Fibroblast of skin of left quadriceps (primary cell): Measurements from ENCODE around the gene FOLR1.
"Not testable (repeated sequence)": the region's sequence is repeated elsewhere in the genome, so short reads cannot be mapped to it uniquely, and the experiment has no call there.

ENCODE experiments used
- DNase-seq, 2 experiments: peaks; one replicate each; pipeline ENCODE4 v3.0.0-alpha.2; 2013; ENCODE audit warnings: low read depth in 2 of 2

FOLR1 gene

GRCh38 chr11:72181553-72181958, 10.4 kb upstream of the FOLR1 start:
- not testable (repeated sequence) for DNase-seq

GRCh38 chr11:72188267-72188666, 3.7 kb upstream of the FOLR1 start:
- DNase-seq: no peak

DNA sequence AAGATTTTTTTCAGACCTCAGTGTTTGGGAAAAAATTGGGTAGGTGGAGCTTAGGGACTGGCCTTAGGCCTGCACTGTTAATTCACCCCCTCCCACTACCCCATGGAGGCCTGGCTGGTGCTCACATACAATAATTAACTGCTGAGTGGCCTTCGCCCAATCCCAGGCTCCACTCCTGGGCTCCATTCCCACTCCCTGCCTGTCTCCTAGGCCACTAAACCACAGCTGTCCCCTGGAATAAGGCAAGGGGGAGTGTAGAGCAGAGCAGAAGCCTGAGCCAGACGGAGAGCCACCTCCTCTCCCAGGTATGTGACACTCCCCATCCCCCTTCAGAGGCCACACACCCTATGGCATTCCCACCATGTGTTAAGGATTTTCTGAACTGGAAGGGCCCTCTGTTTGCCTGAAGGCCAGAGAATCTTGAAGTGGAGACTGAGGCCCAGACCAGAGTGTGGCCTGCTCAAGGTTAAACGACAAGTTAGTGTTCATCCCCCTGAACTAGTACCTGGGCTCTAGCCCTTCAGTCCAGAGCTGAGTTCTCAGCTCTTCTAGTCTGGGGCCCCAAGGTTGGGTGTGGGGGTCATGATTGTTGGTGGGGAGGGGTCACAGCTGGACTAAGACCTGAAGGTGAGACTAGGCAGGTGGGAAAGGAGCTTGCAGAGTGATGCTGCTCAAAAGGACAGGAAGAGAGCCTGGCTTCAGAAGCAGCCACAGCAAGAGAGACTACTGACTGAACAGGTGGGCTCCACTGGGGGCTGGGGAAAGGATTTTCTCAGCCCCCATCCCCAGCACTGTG, 2.3 kb upstream of the FOLR1 start:
- DNase-seq: no peak

DNA sequence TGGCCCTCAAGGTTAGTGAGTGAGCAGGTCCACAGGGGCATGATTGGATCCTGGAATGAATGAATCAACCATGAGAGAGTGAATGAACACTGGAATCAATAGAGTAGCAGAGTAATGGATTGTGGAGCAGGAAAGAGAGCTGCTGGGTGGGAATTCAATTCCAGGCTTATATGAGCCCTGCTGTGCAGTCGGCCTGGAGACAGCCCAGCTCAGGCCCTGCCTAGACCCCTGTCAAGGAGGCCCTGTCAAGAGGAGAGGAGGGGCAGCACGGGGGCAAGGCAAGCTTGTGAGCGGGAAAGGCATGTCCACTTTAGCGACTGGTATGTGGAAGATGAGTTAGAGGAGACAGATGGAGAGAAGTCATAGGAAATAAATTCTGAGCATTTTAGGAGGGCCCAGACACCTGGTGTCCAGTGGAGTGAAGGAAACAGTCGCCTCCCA, 1.3 kb upstream of the FOLR1 start:
- no peak for DNase-seq

- DNase-seq: no peak
Observed at GRCh38 chr11:72195518-72196270, 3.8 kb downstream of the FOLR1 start.

- not testable (repeated sequence) for DNase-seq
Observed at GRCh38 chr11:72201445-72201844, 9.5 kb downstream of the FOLR1 start.

GRCh38 chr11:72202571-72202970, 10.6 kb downstream of the FOLR1 start:
- no peak for DNase-seq

GRCh38 chr11:72203163-72203562, 11.2 kb downstream of the FOLR1 start:
- no peak for DNase-seq

- no peak for DNase-seq
Observed at GRCh38 chr11:72204886-72205285, 12.9 kb downstream of the FOLR1 start.

DNA sequence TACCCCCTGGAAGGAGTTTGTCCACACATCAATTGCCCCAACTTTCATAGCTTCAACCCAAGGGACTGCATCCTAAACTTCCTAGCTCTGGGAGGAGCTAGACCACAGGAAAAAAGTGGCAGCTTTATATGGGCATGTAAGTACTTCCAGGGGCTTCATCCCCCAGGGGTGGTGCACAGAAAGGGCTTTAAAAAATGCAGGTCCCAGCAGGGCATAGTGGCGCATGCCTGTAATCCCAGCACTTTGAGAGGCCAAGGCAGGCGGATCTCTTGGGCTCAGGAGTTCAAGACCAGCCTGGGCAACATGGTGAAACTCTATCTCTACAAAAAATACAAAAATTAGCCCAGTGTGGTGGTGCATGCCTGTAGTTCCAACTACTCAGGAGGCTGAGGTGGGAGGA, 14.9 kb downstream of the FOLR1 start:
- DNase-seq: not testable (repeated sequence)

DNA sequence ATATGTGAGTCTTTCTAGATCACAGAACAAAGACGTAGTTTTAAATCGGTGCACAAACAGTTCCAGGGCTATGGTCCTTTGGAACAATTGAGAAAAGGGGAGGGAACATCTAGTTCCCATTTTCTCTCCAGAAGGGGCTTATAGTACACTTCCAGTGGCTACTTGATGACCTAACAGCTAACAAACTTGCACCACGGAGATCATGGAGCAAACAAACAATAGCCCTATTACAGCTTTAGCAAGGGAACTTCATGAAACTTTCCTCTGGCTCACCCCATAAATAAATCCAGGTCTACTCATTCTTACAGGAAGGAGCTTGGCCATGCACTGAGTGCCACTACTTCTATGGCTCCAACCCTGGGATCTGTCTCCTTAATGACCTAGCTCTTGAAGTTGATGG, 16.3 kb downstream of the FOLR1 start:
- no peak for DNase-seq

DNA sequence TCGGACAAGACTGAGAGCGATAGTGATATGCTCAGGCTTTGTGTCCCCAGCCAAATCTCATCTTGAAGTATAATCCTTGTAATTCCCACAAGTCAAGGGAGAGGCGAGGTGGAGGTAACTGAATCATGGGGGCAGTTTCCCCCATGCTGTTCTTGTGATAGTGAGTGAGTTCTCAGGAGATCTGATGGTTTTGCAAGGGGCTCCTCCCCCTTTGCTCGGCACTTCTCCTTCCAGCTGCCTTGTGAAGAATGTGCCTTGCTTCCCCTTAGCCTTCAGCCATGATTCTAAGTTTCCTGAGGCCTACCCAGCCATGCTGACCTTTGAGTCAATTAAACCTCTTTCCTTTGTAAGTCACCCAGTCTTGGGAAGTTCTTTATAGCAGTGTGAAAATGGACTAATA, 17.2 kb downstream of the FOLR1 start:
- DNase-seq: no peak

GRCh38 chr11:72216638-72217037, 24.7 kb downstream of the FOLR1 start, which contains the start of gene FOLR2:
TSS of gene FOLR2 (plus strand) at chr11:72216794. CDS start at chr11:72218585, 1,791 bp downstream.
- no peak for DNase-seq

GRCh38 chr11:72217841-72218240, 25.9 kb downstream of the FOLR1 start:
- no peak for DNase-seq

GRCh38 chr11:72218251-72218745, 26.4 kb downstream of the FOLR1 start:
- no peak for DNase-seq

DNA sequence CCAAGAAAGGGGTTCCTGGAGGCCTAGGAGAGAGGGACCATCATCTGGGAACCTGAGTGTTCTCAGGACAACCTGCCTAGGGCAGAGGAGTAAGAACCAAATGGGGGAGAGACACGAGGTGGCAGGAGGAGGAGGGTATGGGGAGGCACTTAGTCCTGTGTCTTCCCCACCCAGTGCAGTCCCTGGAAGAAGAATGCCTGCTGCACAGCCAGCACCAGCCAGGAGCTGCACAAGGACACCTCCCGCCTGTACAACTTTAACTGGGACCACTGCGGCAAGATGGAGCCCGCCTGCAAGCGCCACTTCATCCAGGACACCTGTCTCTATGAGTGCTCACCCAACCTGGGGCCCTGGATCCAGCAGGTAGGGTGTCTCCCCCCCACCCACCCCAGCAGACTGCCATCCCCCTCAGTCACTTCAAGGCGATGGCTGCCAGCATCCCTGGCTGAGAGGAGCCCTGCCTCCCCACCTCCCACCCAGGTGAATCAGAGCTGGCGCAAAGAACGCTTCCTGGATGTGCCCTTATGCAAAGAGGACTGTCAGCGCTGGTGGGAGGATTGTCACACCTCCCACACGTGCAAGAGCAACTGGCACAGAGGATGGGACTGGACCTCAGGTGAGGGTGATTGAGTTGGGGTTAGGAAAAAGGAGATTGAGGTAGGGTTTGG, 28.9 kb downstream of the FOLR1 start:
- no peak for DNase-seq

DNA sequence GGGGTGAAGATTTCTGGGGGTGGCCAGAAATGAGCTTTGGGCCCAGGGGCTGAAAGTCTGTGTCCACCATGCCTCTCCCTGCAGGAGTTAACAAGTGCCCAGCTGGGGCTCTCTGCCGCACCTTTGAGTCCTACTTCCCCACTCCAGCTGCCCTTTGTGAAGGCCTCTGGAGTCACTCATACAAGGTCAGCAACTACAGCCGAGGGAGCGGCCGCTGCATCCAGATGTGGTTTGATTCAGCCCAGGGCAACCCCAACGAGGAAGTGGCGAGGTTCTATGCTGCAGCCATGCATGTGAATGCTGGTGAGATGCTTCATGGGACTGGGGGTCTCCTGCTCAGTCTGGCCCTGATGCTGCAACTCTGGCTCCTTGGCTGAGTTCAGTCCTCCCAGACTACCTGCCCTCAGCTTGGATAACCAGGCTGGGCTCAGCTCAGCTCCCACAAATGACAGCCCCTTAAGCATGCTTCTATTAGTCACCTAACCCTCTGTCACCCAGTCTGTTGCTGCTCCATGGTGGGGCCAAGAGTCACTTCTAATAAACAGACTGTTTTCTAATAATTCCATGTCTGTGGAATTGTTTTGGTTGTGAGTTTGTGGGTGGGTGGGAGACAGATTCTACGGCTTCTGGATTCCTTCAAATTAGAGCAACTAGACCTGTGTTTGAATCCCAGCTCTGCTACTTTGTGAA, 29.6 kb downstream of the FOLR1 start:
- DNase-seq: no peak

DNA sequence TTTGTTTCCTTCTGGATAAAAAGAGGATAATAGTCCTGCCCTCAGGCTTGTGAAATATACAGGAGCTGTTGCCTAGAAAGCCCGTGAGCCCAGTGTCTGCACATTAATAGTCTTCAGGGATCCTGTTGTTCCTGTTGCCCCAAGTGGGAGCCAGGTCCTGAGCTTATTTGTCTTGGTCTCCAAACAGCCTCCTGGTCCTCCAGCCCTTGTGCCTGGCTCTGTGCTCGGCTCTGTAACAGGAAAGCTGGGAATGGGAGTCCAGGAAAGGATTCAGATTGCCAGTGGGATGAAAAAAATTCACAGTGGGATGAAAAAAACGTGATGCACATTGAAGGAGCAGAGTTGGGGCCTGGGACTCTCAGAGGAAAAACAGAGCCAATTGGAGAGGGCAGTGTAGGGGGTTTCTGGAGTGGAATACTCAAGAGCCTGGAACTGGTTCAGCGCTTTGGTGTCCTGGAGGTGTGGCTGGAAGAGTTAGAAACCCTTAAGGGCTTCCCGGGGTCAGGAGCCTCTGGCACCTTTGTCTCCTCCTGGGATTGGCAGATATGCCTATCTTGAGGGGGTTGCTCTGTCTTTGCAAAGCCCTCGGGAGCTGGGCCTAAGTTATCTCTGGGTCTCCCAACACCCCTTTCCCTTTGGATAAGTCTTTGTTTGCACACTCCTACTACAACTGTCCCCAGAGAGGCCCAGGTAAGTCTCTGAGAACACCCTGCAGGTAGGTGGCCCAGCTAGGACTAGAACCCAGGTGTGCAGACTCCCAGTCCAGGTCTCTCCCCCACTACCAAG, 30.4 kb downstream of the FOLR1 start:
- no peak for DNase-seq

DNA sequence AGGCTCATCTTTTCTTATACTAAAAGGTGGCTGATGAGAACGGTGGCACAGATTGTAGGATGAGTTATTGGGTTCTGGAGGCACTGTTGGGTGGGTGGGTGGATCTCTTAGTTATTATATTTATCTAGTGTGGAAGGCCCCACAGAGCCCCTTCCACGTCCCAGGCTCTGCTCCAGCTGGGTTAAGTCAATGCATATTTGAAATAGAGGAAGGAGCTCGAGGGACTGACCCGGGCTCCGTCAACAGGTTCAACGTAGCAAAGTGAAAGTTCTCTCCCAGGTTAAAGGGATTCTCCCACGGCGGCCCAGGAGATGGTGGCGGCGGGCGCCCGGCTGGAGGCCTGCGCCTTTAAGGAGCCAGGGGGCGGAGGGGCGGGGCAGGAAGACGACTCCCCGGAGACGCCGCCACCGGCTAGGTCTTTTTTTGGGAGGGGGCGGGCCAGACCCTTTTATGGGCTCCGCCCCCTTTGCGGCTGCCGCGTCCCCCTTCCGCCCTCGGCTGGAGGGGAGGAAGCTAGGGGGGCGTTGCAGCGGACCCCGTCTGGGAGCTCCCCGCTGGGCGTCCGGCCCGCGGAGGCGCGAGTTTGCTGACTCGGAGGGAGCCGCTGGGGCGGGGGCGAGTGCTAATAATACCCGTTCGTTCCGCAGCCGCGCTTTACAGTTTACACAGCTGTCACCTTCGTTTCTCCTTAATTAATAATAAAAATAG, 31.1 kb downstream of the FOLR1 start:
- peak; percentile 88 to 89 for DNase-seq
